GM21737 (cell line): ENCODE results near the gene AKAP17A.
"Not testable (repeated sequence)": the region's sequence is repeated elsewhere in the genome, so short reads cannot be mapped to it uniquely, and the experiment has no call there.

Source experiments
- ATAC-seq: cut with Tn5 transposase; IDR thresholded peaks from one replicate; pipeline ENCODE4 v1.9.1; 2021; ENCODE audit warnings: mild to moderate bottlenecking, moderate library complexity; ENCODE audit not compliant: unreplicated experiment

AKAP17A gene

GRCh38 chrX:1601051-1601767, 9.8 kb downstream of the AKAP17A start:
- ATAC-seq = no peak

- ATAC-seq = no peak
Measured at GRCh38 chrX:1601768-1602085, 10.3 kb downstream of the AKAP17A start.

- no peak for ATAC-seq
Measured at GRCh38 chrX:1602299-1602698, 10.9 kb downstream of the AKAP17A start.

- no peak for ATAC-seq
Measured at GRCh38 chrX:1606496-1606895, 15.1 kb downstream of the AKAP17A start.

- no peak for ATAC-seq
Measured at GRCh38 chrX:1609311-1609710, 17.9 kb downstream of the AKAP17A start.

- ATAC-seq = no peak
Measured at GRCh38 chrX:1609762-1610161, 18.4 kb downstream of the AKAP17A start.

GRCh38 chrX:1610166-1610565, 18.8 kb downstream of the AKAP17A start:
- no peak for ATAC-seq

GRCh38 chrX:1610736-1611135, 19.3 kb downstream of the AKAP17A start:
- ATAC-seq = no peak

GRCh38 chrX:1612641-1613286, 21.4 kb downstream of the AKAP17A start:
- no peak for ATAC-seq

- ATAC-seq = no peak
Measured at GRCh38 chrX:1614927-1615326, 23.5 kb downstream of the AKAP17A start, which contains the start of gene ASMT. ASMT (plus strand) TSS chrX:1615059; CDS start chrX:1615200, 141 bp downstream.

GRCh38 chrX:1618689-1619088, 27.3 kb downstream of the AKAP17A start:
- ATAC-seq = no peak

- ATAC-seq = no peak
Measured at GRCh38 chrX:1623691-1624090, 32.3 kb downstream of the AKAP17A start.

- not testable (repeated sequence) for ATAC-seq
Measured at GRCh38 chrX:1624158-1624860, 32.9 kb downstream of the AKAP17A start.

GRCh38 chrX:1624861-1625215, 33.4 kb downstream of the AKAP17A start:
- ATAC-seq = not testable (repeated sequence)

- ATAC-seq = no peak
Measured at GRCh38 chrX:1629244-1629643, 37.8 kb downstream of the AKAP17A start.

- no peak for ATAC-seq
Measured at GRCh38 chrX:1646009-1646408, 54.6 kb downstream of the AKAP17A start.

GRCh38 chrX:1649621-1650020, 58.2 kb downstream of the AKAP17A start:
- ATAC-seq = no peak
